Measurements from ENCODE around the gene NXPH4.

Gene NXPH4

GRCh38 chr12:57242329-57242690 lies 25.7 kb downstream of the NXPH4 start:
- no peak for TF ChIP-seq JUND (IDR thresholded peaks at IDR 0.05; ENCODE audit: low read depth)
- in situ Hi-C loops (cut with HindIII; ENCODE audit: low pct_unique_long_range_greater_than_20kb, low sequenced_read_pairs), result no loop called here
- DNase-seq (ENCODE audit: low read depth in 1 of 2, low spot score in 1 of 2), result peak in 1 of 2 experiments; percentile 84

GRCh38 chr12:57242691-57243454 lies 26.3 kb downstream of the NXPH4 start:
- no peak for TF ChIP-seq JUND (IDR thresholded peaks at IDR 0.05; ENCODE audit: low read depth)
- DNase-seq (ENCODE audit: low read depth in 1 of 2, low spot score in 1 of 2), result peak; percentile 93 to 95
- in situ Hi-C loops (cut with HindIII; ENCODE audit: low pct_unique_long_range_greater_than_20kb, low sequenced_read_pairs), result no loop called here

DNA sequence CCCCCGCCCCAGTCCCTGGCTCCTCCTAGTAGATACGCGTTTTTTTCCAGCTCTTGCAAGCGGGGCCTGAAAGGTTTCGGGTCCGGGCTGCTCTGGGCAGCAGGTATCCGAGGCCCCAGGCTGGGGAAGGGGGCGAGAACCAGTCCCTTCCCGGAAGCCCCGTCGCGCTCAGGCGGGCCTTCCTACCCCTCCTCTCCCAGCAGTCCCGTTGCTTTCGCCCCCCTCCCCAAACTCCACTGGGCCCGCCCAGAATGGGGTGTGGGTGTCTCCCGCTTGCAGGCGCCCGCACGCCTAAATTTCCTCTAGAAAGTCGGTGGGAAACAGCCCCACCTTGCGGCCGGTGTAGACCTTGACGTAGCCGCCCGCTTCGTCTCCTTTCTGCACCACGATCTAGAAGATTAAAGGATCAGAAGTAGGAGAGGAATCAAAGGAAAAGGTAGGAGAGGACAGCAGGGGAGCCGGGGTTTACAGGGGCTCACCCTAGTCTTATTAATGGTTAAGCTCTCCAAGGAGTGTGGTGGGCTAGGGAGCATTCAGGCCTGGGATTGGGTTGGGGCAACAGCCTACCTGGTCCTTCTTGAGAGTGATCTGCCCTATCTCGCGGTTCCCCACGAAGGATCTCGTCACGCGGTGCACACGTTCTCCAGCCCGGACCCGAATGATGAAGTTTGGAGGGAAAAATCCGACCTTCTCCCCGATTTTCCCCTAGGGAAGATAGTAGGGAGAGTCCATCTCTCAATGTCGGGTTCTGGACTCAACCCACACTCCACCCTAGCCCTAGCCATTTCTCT lies 27.1 kb downstream of the NXPH4 start:
- DNase-seq (ENCODE audit: low read depth in 1 of 2, low spot score in 1 of 2), result peak; percentile 91 to 93
- no peak for TF ChIP-seq JUND (IDR thresholded peaks at IDR 0.05; ENCODE audit: low read depth)
- in situ Hi-C loops (cut with HindIII; ENCODE audit: low pct_unique_long_range_greater_than_20kb, low sequenced_read_pairs), result no loop called here

- in situ Hi-C loops (cut with HindIII; ENCODE audit: low pct_unique_long_range_greater_than_20kb, low sequenced_read_pairs), result no loop called here
- DNase-seq (ENCODE audit: low read depth in 1 of 2, low spot score in 1 of 2), result no peak
- TF ChIP-seq JUND (IDR thresholded peaks at IDR 0.05; ENCODE audit: low read depth), result no peak
Measured at GRCh38 chr12:57244312-57244696, 27.7 kb downstream of the NXPH4 start.

DNA sequence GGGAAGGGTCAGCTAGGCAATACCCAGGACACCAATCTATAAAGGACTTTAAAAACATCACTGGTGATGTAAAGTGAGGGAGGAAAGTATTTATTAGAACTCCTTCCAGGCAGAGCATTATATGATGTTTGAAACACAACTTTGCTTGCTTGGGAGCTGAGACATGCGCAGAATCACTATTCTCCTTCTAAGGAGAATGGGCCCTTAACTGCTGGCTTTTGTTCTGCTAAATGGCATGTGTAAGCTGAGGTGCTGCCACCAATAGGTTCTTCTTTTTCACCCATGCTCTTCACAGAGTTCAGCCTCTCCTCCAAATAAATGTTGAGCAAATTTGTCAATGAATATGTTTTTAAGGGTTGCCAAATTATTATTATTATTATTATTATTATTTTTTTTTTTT lies 30.4 kb downstream of the NXPH4 start:
- no peak for TF ChIP-seq JUND (IDR thresholded peaks at IDR 0.05; ENCODE audit: low read depth)
- DNase-seq (ENCODE audit: low read depth in 1 of 2, low spot score in 1 of 2), result no peak
- in situ Hi-C loops (cut with HindIII; ENCODE audit: low pct_unique_long_range_greater_than_20kb, low sequenced_read_pairs), result no loop called here

DNA sequence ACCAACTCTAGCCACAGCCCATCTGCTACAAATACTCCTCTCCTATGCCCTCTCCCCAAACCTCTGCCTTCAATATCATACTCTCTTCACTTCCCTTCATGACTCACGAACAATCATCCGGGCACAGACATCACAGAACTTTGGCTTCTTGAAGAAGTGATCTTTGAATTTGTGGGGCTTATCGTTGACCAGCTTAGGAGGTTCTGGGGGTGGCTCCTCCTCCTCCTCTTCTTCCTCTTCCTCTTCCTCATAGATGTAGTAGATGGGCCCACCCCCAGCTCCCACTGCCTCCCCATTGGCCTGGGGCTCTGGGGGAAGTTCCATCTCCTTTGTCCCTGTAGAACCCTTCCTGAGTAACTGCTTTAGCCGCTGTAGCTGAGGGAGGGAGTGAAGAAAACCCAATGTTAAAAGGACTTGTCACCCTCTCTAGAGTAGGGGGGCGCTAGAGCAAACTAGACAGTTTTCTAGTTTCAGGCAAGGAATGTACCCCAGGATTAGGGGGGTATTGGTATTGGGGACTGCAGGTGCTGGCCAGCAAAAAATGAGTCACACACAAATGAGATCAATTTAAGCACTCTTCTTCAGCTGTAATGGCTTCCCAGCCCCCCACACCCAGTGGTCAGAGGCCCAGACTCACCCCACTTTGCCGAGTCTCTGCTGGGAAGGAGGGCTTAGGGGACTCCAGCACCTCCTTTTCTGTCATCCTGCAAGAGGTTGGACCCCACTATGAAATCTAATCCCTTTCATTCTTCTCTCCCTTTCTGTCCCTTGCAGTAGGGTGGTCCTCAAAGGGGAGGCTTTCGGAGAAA lies 32.5 kb downstream of the NXPH4 start:
- no peak for DNase-seq (ENCODE audit: low read depth in 1 of 2, low spot score in 1 of 2)
- TF ChIP-seq JUND (IDR thresholded peaks at IDR 0.05; ENCODE audit: low read depth), result no peak
- in situ Hi-C loops (cut with HindIII; ENCODE audit: low pct_unique_long_range_greater_than_20kb, low sequenced_read_pairs), result no loop called here

DNA sequence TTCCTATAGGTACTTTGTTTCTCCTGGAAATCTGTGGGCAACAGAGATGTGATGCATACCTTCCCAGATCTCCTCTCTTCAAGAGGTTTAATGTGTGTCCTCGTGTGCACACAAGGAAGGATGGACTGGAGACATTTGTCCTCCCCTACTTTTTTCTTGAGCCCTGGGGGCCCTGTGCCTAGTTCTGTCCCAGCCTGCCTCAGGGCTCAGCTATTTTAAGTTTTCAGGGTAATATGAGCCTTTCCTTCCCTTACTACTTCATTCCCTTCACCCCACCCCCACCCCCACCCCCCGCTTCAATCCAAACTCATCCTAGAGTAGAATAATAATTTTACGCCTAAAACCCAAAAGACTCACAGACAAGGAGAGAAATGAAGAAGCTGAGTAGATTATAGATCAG lies 33.9 kb downstream of the NXPH4 start:
- in situ Hi-C loops (cut with HindIII; ENCODE audit: low pct_unique_long_range_greater_than_20kb, low sequenced_read_pairs), result no loop called here
- DNase-seq (ENCODE audit: low read depth in 1 of 2, low spot score in 1 of 2), result no peak
- no peak for TF ChIP-seq JUND (IDR thresholded peaks at IDR 0.05; ENCODE audit: low read depth)

- in situ Hi-C loops (cut with HindIII; ENCODE audit: low pct_unique_long_range_greater_than_20kb, low sequenced_read_pairs), result no loop called here
- DNase-seq (ENCODE audit: low read depth in 1 of 2, low spot score in 1 of 2), result no peak
- no peak for TF ChIP-seq JUND (IDR thresholded peaks at IDR 0.05; ENCODE audit: low read depth)
Measured at GRCh38 chr12:57250956-57251355, 34.4 kb downstream of the NXPH4 start, which contains the start of gene STAC3. Gene STAC3 (minus strand): TSS chr12:57251187. CDS start chr12:57249636, 1,551 bp downstream.

- TF ChIP-seq JUND (IDR thresholded peaks at IDR 0.05; ENCODE audit: low read depth), result no peak
- no peak for DNase-seq (ENCODE audit: low read depth in 1 of 2, low spot score in 1 of 2)
- in situ Hi-C loops (cut with HindIII; ENCODE audit: low pct_unique_long_range_greater_than_20kb, low sequenced_read_pairs), result no loop called here
Measured at GRCh38 chr12:57254506-57255280, 38.1 kb downstream of the NXPH4 start.

DNA sequence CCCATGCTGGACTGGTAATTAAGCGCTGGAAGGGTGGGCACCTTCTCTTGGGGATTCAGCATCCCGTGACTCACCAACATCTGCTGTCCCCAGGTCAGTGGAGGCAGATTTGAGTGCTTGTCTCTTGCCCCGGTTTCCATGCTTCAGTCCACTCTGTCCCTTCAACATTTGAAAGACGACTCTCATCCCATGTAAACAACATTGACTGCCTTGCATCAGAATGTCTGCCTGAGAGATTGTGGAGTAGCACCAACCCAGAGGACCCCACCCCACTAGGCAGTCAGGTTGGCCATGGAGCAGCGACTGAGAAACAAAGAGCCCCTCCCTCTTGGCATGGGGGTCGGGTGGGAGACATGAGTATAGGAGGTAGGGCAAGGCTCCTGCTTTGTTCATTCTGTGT lies 39.3 kb downstream of the NXPH4 start:
- in situ Hi-C loops (cut with HindIII; ENCODE audit: low pct_unique_long_range_greater_than_20kb, low sequenced_read_pairs), result no loop called here
- no peak for TF ChIP-seq JUND (IDR thresholded peaks at IDR 0.05; ENCODE audit: low read depth)
- DNase-seq (ENCODE audit: low read depth in 1 of 2, low spot score in 1 of 2), result no peak

- in situ Hi-C loops (cut with HindIII; ENCODE audit: low pct_unique_long_range_greater_than_20kb, low sequenced_read_pairs), result no loop called here
- no peak for TF ChIP-seq JUND (IDR thresholded peaks at IDR 0.05; ENCODE audit: low read depth)
- DNase-seq (ENCODE audit: low read depth in 1 of 2, low spot score in 1 of 2), result no peak
Measured at GRCh38 chr12:57258977-57259970, 42.7 kb downstream of the NXPH4 start.
